C4-2B (cell line): ENCODE measurements around the gene YARS1.

Experiments used
- H3K27ac ChIP-seq: fragments of 450-650 bp; 2 replicates; pipeline ENCODE4 v1.5.1; 2017
- ZFX ChIP-seq: fragments of 450-650 bp; IDR thresholded peaks from 2 replicates; pipeline ENCODE4 v1.6.1; 2017
- TF ChIP-seq, protein P1 (sequence below): fragments of 450-650 bp; conservative IDR thresholded peaks from 2 replicates; pipeline ENCODE4 v1.5.1; 2017; ENCODE audit warnings: mild to moderate bottlenecking

Gene YARS1

DNA sequence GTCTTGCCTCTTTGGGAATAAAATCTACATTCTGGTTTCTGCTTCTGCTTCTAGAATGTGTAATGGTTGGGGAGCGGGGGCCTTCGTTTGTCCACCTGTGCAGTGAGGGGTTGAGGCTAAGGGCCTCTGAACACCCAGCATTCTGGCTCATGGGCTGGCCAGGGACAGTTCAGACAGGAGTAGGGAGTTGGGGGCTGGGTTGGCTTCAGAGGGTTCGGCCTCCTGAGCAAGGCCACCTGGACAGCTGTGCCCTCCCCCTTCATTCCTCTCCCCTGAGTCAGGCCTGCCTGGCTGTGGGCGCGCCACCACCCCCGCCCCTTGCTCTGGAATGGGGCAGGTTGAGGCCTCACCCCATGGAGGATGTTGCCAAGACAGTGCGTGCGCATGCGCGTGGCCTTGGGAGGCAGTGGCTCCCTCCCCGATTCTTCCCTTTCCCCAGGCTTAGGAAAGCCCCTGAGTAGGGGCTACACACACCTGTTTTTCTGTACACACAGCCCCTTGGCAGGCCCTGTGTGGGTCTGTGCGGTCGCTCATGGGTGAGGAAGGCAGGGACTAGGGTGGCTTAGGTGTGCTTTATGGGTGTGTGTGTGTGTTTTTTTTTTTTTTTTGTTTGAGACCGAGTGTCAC lies 57.0 kb downstream of the YARS1 start:
- TF ChIP-seq, protein P1, sequence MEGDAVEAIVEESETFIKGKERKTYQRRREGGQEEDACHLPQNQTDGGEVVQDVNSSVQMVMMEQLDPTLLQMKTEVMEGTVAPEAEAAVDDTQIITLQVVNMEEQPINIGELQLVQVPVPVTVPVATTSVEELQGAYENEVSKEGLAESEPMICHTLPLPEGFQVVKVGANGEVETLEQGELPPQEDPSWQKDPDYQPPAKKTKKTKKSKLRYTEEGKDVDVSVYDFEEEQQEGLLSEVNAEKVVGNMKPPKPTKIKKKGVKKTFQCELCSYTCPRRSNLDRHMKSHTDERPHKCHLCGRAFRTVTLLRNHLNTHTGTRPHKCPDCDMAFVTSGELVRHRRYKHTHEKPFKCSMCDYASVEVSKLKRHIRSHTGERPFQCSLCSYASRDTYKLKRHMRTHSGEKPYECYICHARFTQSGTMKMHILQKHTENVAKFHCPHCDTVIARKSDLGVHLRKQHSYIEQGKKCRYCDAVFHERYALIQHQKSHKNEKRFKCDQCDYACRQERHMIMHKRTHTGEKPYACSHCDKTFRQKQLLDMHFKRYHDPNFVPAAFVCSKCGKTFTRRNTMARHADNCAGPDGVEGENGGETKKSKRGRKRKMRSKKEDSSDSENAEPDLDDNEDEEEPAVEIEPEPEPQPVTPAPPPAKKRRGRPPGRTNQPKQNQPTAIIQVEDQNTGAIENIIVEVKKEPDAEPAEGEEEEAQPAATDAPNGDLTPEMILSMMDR = no peak
- H3K27ac ChIP-seq = peak overlapping the region; percentile 90

DNA sequence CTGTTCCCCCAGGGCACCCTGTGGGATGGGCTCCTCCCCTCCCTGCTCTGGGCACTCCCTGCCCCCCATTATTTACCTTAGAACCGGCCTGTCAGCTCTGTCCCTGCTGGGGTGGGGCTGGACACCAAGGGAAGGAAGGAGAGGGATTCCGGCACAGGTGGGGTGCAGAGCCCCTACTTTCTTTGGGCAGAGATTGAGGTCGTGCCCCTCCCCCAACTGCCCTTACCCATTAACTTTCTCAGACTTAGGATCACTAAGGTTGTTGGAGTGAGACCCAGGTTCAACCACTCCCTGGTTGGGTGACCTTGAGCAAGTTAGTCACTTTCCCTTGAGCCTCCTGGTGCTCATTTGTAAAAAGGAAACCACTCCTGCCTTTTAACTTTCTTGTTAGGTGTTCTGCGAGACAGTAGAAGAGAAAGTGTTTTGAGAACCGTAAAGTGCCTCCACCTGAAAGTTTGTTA lies 57.6 kb downstream of the YARS1 start:
- peak overlapping the region; percentile 90 for H3K27ac ChIP-seq
- TF ChIP-seq, protein P1 = no peak
- no peak for TF ChIP-seq ZFX

DNA sequence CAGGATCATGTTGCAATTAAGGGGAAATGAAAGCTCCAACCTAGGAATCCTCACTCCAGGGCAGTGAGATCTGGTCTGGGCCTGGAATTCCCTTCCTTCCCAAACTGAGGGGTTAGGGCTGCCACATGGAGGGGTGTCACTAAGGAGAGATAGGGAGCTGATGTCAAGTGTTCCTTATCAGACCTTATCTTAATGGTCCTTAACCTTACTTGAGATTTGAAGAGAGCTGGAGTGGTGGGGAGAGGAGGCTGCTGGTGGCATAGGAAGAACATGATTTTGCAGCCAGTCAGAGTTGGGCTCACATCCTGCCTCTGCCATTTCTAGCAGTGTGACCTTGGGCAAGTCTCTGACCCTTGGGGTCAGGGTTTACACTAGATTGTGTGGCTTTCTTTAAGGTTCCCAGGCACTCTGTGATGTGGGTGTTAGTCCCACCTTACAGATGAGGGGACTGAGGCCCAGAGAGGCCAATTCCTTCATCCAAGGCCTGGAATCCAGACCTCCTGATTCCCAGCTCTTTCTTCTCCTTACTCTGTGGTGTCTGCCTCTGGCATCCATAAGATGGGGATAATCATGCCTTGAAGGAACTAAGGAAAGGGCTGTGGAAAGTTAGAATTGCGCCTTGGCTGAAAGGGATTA lies 58.2 kb downstream of the YARS1 start:
- peak overlapping the region; percentile 90 for H3K27ac ChIP-seq
- TF ChIP-seq, protein P1 = no peak
- TF ChIP-seq ZFX = no peak

DNA sequence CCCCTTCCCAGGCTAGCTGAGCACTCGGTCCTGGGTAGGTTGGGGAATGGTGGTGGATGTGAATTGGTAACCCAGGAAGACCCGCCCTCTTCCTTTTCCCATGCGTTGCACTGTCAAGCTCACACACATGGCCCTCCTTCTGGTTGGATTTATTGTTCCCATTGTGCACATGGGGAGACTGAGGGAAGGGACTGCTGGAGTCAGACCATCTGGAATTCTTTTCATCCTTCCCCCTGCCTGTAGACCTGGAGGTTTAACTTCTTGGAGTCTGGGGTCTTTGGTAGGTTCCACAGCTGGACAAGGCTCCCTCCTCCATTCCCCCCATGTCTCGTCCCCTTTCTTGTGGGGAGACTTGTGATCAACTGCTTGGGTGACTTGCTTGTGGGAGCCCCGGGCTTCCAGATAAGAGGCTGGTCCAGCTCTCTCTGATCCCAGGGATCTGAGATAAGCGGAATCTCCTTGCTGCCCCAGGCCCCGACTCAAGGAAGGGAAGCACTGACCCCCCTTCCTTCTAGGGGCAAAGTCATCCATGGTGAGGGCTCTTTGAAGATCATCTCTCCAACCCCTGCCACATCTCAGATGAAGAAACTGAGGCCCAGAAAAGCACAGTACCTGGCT lies 58.9 kb downstream of the YARS1 start:
- peak overlapping the region; percentile 90 for H3K27ac ChIP-seq
- TF ChIP-seq, protein P1 = no peak
- TF ChIP-seq ZFX = no peak

DNA sequence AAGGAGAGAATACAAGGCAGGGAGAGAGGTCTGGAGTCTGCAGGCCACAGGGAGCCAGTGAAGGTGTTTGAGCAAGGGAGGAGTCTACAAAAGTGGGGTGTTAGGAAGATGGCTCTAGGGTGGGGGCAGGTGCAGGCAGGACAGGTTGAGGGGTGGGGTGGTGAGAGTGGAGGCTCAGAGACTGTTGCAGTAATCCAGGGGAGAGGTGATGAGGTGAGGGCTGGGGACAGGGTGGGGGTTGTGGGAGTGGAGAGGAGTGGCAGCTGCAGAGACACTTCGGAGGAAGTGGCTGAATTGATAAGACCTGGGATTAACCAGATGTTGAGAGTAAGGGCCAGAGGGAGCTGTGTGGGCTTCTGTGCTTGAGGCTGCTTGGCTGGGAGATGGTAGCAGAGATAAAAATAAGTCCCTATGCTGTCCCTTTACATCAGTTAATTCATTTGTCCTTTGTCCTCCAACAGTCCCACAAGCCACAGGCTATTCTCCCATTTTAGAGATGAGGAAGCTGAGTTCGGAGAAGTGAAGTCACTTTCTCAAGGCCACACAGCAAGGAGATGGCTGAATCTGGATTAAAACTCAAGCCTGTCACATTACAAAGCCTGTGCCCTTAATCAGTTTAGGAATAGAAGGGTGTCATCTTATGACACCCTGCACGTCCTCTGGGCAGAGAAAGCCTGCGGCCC lies 59.8 kb downstream of the YARS1 start:
- TF ChIP-seq, protein P1 = no peak
- no peak for TF ChIP-seq ZFX
- H3K27ac ChIP-seq = peak overlapping the region; percentile 90

DNA sequence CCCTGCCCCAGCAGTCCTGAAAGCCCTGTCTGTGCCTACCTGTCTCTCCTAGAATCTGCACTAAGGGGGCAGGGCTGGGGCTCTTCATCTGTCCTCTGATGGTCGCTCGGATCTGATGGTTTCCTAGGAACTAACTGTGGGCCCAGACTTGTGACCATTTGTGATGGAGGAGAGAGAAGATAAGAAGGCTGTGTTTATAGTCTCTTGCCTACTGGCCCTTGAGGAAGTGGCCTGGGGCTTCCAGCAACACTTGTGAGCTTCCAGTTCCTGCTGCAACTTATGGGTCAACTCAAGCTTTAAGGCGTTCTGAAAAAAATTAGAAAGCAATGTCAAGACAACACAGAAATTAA lies 61.4 kb downstream of the YARS1 start:
- TF ChIP-seq, protein P1 = no peak
- no peak for TF ChIP-seq ZFX
- peak overlapping the region; percentile 90 for H3K27ac ChIP-seq
